Measurements from ENCODE around the gene FOXRED1. TPM values are rescaled to one million over a fixed set of nuclear protein-coding genes. Genes with fewer than 3 reads are reported as not detected.

FOXRED1 gene
- total RNA-seq, 4 donors from 2014 or later = 12.5 to 20.8 (median 16.2) TPM

DNA sequence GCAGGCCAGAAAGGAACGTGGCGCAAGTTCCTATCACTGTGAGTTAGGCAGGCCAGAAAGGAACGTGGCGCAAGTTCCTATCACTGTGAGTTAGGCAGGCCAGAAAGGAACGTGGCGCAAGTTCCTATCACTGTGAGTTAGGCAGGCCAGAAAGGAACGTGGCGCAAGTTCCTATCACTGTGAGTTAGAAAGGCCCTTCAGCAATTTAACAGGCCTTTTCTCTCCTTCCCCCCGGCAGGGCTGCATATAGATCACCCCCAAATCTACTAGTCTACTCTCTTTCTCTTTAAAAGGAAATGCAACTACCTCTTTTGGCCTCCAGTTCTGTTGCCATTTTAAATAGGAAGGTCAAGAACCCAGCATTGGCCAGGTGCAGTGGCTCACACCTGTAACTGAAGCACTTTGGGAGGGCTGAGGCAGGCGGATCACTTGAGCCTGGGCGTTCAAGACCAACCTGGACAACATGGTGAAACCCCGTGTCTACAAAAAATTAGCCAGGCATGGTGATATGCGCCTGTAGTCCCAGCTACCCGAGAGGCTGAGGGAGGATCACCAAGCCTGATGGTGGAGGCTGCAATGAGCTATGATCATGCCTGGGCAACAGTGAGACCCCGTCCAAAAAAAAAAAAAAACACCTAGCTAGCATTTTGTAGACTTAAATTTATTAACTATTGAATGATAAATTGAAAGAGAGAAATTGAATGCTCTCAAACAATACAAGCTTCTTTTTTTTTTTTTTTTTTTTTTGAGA lies 42.4 kb upstream of the FOXRED1 start:
- peaks cover 4 to 12% of the 10 kb centered on the region in 2 donors for H3K4me1 ChIP-seq
- DNase-seq = no peak
- H3K9me3 ChIP-seq = no peaks in the 10 kb centered on the region
- H3K27ac ChIP-seq = no peak overlapping the region
- no peak for ATAC-seq
- in situ Hi-C loops (cut with MboI; ENCODE audit: low sequenced_read_pairs in 4 of 4) (loop anchor here in 1 of 4 donors (25.0 kb wide), 1 partner anchor 614 kb away; no protein-coding TSS in a partner anchor), intact Hi-C loops (cut with DNase I; ENCODE audit: low total_unique reads) (no loop called here)
- no peak overlapping the region for H3K4me3 ChIP-seq
- TF ChIP-seq, protein P1, sequence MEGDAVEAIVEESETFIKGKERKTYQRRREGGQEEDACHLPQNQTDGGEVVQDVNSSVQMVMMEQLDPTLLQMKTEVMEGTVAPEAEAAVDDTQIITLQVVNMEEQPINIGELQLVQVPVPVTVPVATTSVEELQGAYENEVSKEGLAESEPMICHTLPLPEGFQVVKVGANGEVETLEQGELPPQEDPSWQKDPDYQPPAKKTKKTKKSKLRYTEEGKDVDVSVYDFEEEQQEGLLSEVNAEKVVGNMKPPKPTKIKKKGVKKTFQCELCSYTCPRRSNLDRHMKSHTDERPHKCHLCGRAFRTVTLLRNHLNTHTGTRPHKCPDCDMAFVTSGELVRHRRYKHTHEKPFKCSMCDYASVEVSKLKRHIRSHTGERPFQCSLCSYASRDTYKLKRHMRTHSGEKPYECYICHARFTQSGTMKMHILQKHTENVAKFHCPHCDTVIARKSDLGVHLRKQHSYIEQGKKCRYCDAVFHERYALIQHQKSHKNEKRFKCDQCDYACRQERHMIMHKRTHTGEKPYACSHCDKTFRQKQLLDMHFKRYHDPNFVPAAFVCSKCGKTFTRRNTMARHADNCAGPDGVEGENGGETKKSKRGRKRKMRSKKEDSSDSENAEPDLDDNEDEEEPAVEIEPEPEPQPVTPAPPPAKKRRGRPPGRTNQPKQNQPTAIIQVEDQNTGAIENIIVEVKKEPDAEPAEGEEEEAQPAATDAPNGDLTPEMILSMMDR (IDR thresholded peaks at IDR 0.05 in 4 of 5, conservative IDR thresholded peaks at IDR 0.05 in 1 of 5) = no peak
- H3K27me3 ChIP-seq = no peaks in the 10 kb centered on the region
- no peaks in the 10 kb centered on the region for H3K36me3 ChIP-seq

DNA sequence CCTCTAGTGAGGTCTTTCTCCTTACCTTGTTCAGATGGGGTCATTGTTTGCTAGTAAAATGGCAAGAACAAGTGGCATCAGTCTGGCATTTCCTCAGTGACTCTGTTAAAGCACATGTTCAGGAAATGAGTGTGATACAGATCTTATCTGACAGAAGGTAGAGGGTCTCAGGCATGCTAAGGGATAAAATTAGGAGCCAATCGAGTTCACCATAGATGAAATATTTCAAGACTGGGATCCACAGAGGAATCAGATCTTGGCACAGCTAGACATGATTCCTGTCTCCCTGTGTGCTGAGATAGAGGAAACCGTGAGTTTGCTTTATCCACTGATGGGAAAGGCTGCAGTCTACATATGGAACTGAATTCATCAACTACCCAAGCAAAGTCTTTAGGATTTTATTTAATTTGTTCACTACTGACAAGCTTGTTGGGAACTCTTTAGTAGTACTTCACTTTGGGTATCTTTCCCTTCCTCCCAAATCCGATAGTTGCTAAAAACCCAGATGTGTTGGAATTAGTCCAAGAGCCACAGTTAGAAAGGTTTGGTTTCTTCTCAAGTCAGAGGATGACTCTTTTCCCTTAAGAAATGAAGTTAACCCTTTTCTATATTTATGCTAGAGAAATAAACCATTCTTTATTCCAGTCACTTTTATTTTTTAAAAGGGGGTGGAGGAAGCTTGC lies 39.0 kb upstream of the FOXRED1 start:
- no peaks in the 10 kb centered on the region for H3K9me3 ChIP-seq
- ATAC-seq (no peak), DNase-seq (no peak)
- peaks cover 12 to 20% of the 10 kb centered on the region in 2 donors for H3K4me1 ChIP-seq
- H3K27me3 ChIP-seq = no peaks in the 10 kb centered on the region
- H3K4me3 ChIP-seq = no peak overlapping the region
- H3K36me3 ChIP-seq = peaks cover 0 to 5% of the 10 kb centered on the region in 2 donors
- intact Hi-C loops (cut with DNase I; ENCODE audit: low total_unique reads) (loop anchor here (2.0 kb wide), 1 partner anchor 15 kb away; no protein-coding TSS in a partner anchor), in situ Hi-C loops (cut with MboI; ENCODE audit: low sequenced_read_pairs in 4 of 4) (loop anchor here in 1 of 4 donors (25.0 kb wide), 1 partner anchor 618 kb away; no protein-coding TSS in a partner anchor)
- TF ChIP-seq, protein P1 (IDR thresholded peaks at IDR 0.05 in 4 of 5, conservative IDR thresholded peaks at IDR 0.05 in 1 of 5) = no peak
- no peak for TF ChIP-seq POLR2A (IDR thresholded peaks at IDR 0.05)
- H3K27ac ChIP-seq = no peak overlapping the region

DNA sequence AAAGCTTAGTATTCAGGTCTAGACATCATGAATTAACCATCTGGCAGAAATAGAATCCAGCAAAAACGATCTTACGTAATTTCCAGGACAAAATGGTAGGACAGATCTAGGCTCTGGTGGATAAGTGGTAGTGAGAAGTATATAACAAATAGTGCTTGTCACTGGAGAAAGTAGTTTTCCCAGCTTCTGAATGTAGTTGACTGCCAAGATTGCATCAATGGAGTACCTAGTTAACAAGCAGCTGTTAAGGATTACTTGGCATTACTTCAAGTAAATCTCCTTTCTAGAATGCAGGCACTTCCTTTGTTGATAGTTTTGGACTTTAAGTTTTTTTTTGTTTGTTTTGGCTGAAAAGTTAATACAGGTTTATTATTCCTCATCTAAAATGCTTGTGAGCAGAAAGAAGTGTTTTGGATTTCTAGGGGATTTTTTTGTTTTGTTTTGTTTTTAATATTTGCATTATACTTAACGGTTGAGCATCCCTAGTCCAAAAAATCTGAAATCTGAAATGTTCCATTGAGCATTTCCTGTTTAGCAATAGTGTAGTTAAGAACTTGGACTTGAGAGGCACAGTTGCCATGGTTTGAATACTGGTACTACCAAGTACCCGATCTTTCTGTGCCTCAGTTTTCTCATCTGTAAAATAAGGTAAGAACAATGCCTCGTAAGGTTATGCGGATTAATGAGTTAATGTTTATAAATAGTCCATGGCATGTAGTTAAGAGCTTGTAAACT lies 37.1 kb upstream of the FOXRED1 start:
- Histone ChIP-seq H3K36me3 (peaks cover 0 to 22% of the 10 kb centered on the region in 2 donors), H3K4me3 (no peak overlapping the region), H3K9me3 (no peaks in the 10 kb centered on the region), H3K27ac (peak overlapping the region in 2 of 4 donors; percentile 11 to 28), H3K4me1 (peaks cover 12 to 20% of the 10 kb centered on the region in 2 donors), H3K27me3 (no peaks in the 10 kb centered on the region)
- TF ChIP-seq, protein P1 (IDR thresholded peaks at IDR 0.05 in 4 of 5, conservative IDR thresholded peaks at IDR 0.05 in 1 of 5) = no peak
- TF ChIP-seq POLR2A (IDR thresholded peaks at IDR 0.05) = no peak
- DNase-seq = no peak
- intact Hi-C loops (cut with DNase I; ENCODE audit: low total_unique reads) = loop anchor here (2.0 kb wide), 1 partner anchor 17 kb away; no protein-coding TSS in a partner anchor
- ATAC-seq = peak; percentile 51 to 66
- in situ Hi-C loops (cut with MboI; ENCODE audit: low sequenced_read_pairs in 4 of 4) = loop anchor here in 1 of 4 donors (25.0 kb wide), 1 partner anchor 620 kb away; no protein-coding TSS in a partner anchor

DNA sequence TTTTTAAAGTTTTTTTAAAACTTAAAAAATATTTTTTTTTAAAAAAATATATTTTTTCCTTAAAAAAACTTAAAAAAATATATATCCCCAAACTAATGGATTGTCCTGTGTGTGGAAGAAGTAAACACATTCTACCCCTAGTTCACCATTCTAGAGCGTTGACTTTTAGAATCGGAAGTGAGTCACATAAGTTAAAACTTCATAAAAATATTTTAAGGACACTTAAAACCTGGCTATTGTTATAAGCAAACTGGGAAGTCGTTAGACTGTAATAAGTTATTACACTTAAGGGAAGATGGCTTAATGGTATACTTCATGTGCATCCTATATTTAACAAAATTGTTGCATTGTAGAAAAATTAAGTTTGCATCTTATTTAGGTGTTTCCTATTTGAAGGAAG lies 36.3 kb upstream of the FOXRED1 start:
- Histone ChIP-seq H3K27me3 (no peaks in the 10 kb centered on the region), H3K4me1 (peaks cover 12 to 20% of the 10 kb centered on the region in 2 donors), H3K27ac (no peak overlapping the region), H3K9me3 (no peaks in the 10 kb centered on the region), H3K4me3 (no peak overlapping the region), H3K36me3 (peaks cover 0 to 22% of the 10 kb centered on the region in 2 donors)
- in situ Hi-C loops (cut with MboI; ENCODE audit: low sequenced_read_pairs in 4 of 4) = loop anchor here in 1 of 4 donors (25.0 kb wide), 1 partner anchor 620 kb away; no protein-coding TSS in a partner anchor
- intact Hi-C loops (cut with DNase I; ENCODE audit: low total_unique reads) = no loop called here
- no peak for TF ChIP-seq POLR2A (IDR thresholded peaks at IDR 0.05)
- TF ChIP-seq, protein P1 (IDR thresholded peaks at IDR 0.05 in 4 of 5, conservative IDR thresholded peaks at IDR 0.05 in 1 of 5) = no peak
- no peak for DNase-seq
- no peak for ATAC-seq
